Activated CD8-positive, alpha-beta memory T cell treated with anti-CD3 and anti-CD28 coated beads, Interleukin-2, amount 50 U/mL, for 1 hour (primary cell): Measurements from ENCODE around the gene NANOS3.

Experiments used
- DNase-seq: peaks from one replicate; pipeline ENCODE4 v3.0.0-alpha.2; 2020; ENCODE audit errors: extremely low read depth

The NANOS3 gene

DNA sequence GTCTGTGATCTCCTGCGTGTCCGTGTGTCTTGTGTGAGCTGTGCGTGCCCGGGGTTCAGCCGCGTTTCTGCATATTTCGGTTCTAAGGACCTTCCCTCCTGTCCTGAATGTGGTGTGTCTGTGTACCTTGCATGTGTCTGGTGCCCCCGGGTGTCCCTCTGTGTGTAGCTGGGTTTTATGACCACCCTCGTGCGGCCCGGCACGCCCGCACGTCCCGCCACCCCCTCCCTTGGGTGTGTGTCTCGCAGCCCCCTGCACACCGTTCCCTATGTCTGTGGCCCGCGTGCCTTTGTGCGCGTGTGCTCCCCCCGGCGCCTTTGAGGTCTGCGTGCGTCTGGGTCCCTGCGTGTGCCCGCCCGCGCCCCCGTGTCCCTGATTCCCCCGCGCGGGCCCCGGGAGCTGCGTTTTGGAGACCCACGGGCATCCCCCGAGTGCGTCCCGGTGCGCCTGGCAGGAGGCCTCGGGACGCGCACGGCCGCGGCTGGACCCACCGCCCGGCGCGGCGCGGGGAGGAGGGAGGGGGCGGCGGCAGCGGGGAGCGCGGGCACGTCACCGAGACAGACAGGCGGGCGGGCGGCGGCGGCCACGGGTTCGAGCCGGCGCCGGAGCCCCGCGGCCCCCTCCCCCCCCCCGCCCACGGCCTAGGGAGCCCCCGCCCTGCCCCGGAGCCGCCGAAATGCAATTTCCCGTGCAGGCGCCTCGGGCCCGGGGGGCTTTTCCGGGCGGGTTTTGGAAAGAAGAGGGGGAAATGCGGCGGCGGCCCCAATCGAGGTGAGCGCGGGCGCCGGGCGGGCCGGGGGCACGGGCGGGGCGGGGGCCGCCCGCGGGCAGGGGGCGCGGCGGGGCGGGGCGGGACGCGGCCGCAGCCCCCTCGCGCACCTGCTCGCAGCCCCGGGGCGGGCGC is 12.0 kb upstream of the NANOS3 start:
- DNase-seq: no peak

DNA sequence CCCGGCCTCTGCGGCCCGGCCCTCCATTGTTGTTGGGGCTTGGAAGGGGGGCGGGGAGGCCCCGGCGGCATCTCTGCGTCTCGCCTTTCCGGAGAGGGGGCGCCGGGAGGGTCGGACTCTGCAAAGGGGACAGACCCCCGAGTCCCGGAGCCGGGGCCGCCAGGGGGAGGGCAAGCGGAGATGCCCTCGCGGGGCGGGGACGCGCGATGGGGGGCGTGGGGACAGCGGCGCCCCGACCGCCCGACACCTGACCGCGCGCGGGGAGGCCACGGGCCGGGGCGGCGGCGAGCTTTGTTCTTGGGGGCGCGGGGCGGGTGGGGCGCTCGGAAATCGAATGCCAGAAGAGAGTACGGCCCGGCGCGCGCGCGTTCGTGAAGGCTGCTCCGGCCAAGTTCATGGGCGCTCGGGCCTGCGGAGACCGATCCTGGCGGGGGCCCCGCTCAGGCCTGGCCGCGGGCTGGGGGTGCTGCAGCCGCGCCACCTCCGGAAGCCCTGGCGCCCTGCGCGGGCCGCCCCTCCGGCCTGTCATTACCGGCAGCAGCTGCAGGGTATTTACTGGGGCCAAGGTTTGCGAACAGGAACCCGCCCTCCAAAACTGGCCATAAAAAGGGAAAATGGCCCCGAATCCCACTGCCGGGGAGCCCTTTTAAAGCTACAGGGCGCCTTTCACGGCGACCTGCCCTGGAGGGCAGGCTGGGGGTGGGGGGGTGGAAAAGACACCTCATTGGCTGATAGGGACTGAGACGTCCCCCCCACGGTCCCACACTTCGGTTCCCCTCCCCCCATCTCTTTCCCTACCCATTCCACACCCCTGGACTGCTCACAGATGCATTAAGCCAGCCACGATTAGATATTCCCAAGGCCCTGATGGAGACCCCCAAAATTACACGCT is 11.1 kb upstream of the NANOS3 start:
- no peak for DNase-seq

DNA sequence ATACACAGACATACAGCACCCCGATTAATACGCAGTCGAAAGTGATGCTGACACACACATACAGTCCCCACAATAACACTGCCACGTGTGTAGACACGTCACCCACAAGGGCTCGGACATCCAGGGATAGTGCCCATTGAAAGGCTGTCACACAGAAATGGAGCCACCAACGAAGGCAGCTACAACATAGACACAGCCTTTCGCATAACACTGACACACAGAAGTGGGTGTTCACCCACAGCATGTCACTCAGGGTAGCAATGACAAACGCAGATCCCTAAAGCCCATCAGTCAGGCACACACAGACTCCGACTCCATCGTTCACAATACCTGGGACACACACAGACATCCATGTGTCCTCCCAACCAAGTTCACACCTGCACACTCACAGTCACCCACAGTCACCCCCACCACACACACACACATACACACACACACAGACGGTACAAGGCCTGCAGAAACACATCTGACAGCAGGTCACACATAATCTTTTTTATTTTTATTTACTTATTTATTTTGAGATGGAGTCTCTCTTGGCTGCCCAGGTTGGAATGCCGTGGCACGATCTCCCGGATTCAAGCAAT is 10.4 kb upstream of the NANOS3 start:
- no peak for DNase-seq

DNA sequence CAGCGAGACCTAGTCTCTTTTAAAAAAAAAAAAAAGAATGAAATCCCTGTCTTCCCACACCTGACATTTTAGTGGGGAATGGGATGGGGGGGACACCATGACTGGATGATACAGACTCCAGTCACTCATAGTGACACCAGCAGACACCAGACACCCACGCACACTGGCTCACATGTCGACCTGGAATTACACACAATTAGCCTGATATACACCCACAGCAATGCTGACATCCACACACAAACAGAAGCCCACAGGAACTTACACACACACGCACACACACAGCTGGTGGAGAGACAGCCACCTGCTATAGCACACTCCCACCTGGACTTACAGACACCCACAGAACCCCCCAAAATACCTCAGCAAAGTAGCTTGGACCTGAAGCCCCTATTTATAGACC is 8.3 kb upstream of the NANOS3 start:
- DNase-seq: no peak

DNA sequence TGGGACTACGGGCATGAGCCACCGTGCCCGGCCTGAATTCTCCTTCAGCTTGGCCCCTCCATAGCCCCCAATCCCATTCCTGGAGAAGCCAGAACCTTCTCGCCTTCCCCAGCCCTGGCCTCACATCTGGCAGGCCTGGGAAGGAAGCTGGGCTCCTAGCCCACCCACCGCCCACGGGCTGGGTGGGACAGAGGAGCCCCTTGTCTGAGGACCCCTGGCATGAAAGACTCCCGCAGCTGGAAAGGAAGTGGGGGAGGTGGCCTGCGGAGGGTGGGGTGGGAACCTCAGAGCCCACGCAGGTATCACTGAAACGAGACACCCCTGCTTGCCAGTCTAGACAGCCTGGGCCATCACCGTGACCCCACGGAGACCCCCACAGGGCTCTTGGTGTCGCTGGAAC is 7.7 kb upstream of the NANOS3 start:
- DNase-seq: no peak

DNA sequence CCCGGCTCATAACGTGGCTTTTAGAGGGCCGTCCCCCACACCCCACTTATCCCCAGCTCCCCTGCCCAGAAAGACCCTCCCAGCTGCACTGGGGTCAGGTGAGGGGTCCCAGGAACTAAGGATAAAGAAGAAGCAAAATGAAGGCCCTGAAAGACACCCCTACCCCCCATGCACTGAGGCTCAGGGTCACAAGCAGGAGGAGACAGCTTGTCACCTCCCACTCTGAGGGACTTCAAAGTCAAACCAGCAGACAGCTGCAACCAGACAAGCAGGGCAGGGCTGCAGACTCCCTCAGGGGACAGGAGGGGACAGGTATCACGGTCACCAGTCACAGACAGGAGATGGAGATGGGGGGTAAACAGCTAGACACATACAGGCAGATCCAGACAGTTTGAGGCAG is 6.1 kb upstream of the NANOS3 start:
- no peak for DNase-seq

DNA sequence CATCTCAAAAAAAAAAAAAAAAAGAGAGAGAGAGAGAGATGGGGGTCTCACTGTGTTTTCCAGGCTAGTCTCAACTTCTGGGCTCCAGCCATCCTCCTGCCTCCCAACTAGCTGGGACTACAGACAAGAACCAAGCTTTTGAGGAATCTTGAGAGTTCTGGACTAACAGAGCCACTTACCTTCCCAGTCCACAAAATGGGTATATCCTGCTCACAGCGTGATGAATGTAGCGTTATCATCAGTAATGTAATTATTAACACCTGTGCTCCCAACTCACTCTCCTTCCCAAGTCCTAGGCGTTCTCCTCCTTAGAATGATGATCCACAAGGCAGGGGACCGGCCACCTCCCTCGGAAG is 4.6 kb upstream of the NANOS3 start:
- no peak for DNase-seq

DNA sequence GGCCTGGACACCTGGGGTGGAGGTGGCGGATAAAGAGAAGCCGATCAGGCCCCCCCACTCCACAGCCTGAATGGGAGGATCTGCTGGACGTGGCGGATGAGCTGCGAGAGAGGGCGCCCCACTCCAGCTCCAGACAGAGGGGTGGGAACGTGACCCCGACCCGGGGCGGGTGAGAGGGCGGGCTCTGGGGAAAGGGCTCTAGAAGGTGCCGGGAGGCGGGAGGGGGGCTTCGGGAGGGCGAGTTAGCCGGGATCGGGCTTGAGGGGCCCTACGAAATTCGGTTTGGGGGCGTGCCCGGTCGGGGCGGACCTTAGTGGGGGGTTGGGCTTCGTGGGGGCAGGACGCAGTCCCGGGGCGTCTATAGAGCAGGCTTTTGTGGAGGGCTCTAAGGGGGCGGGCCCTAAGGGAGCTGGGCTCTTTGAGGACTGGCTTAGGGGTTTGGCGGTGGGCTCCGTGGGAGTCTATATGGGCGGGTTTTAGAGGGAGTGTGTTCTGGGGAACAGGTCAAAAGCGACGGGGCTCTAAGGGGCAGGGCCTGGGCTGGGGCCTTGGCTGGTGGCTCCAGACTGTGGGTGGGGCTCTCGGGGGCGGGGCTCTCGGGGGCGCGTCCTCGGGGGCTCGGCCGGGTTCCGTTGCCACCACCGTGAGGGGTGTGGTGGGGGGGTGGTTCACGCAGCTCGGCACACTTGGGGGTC is 4.1 kb upstream of the NANOS3 start:
- no peak for DNase-seq

DNA sequence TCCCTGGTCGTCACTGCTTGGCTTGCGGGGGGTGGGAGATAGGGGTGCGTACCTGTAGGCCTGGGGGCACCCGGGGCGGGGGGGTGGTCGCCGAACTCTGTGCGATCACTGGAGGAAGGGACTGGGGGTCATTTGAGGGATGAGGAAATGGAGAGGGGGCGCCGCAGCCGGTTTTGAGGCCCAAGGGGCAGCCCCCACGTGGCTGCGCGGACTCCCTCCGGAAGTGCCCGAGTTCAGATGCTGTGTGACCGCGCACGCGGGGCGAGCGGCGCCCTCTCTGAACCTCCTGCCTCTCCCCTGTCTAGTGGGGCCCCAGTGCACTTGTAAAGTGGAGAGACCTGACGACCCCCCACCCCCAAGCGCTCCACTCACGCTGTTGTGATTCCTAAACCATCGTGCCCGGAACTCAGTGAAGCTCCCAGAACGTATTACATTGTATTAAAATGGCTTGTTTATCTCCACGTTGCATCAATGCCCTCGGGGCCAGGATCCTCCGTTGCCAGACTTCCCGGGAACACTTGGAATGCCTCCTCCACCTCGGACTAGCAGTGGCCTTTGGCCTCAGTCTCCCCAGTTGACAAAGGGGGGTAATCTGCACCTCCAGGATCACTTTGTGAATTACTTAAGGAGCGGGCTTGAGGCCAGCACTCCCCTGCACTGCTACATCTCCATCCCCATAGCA is 3.0 kb upstream of the NANOS3 start:
- no peak for DNase-seq

DNA sequence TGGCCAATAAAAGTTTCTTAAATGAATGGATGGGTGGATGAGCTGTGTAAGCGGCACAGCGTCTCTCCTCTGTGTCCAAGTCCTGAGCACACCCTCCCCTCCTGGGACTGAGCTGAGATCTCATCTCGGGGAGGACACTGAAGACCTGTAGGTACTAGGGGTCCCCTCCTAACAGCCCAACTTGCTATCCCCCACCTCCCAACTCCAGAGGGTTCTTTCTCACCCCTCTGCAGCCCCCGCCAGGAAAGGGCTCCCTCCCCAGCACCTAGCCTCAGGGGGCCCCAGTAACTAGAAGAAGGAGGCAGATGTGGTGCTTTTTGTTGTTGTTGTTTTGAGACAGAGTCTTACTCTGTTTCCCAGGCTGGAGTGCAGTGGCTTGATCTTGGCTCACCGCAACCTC is 1.1 kb upstream of the NANOS3 start:
- DNase-seq: no peak

DNA sequence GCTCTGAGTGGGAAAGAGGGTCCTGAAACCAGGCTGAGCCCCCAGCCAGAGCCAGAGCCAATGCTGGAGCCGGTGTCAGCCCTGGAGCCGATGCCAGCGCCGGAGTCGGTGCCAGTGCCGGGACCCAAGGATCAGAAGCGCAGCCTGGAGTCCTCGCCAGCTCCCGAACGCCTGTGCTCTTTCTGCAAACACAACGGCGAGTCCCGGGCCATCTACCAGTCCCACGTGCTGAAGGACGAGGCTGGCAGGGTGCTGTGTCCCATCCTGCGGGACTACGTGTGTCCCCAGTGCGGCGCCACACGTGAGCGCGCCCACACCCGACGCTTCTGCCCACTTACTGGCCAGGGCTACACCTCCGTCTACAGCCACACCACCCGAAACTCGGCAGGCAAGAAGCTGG is 369 bp downstream of the NANOS3 start:
- DNase-seq: no peak

DNA sequence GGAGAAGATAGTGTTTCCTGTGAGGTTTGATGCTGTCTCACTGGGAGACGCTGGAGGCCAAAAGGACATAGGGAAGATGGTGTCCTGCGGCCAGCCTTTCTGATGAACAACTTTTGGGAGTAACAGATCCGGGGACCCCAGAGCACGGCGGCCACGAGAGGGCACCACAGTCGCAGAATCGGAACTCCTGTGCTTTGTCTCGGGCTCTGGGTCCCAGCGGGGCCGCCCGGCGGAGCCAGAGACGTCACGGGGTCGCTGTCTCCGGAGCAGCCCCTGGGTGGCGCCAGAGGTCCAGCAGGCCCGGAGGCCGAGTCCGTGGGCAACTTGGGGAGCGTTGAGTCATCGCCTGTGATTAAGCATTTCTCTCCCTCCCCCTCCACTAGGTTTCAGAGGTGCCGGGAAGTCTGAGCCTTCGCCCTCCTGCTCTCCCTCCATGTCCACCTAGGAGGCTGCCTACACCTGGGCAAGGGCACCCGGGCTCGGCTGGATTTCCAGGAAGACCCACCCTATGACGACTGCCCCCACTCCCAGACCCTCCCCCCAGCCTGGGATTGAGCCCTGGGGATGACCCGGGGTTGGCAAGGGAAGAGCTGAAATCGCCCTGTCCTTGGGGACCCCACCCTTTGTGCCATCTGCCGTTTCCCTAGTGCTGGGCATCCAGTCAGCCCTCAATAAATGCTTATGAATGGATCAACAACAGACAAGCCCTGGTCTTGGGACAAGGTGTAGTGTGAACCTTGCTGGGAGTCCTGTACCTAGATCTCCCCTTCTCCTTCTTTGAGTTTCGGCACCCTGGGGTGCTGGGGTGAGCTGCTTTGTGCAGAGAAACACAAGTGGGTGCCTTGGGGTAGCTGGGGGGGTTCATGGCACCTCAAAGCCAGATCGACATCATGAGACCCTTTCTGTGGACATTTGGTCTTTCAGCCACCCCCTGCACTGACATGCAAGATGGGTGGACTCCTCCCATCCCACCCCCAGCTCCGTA is 3.4 kb downstream of the NANOS3 start:
- DNase-seq: peak; percentile 87

DNA sequence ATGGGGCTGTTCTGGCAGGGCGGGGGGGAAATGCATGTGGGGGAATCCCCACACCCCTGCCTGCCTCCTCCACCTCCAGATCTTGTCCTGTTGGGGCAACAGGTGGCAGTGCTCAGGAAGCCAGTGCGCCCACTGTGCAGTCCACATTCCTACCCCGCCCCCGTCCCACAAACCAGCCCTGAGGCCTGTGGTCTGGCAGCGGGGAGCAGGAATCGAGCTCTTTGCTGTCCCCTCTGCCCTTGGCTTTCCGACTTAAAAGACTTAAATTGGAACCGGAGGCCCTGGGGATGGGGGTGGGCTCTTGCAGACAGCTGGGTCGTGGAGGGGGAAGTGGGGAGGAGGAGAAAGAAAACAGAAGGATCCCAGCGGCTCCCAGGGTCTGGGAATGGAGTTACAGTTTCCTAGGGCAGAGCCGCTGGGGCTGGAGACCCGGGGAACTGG is 4.3 kb downstream of the NANOS3 start:
- no peak for DNase-seq

DNA sequence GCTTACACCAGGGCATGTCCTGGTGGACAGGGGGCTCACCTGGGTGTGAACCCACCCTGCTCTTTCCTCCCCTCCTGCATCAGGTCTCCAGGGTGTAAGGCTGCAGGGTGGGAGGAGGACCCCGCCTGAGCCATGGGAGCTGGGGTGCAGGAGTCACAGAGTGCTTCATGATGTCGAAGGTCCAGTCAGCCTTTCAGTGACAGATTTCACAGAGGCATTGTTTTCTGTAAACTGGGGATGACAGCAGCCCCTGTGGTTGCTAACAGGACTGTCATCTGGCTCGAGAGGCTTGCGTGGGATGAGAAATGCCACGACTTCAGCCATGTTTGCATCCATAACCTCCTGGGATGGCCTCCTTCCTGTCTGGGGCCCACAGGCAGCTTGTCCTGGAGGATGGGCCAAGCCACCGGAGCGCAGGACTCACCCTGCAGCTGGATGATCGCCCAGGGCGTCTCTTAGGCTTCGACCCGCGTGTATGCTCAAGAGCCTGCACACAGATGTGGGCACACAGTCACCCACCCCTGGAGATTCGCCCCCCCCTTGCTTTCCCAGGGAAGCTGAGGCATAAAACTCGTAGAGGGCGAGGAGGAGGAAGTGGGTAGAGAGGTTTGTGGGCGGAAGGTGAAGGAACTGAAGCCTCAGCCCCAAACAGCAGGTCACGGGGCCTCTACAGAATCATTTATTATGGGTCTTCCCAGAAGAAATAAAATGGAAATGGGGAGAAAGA is 4.9 kb downstream of the NANOS3 start:
- DNase-seq: no peak

DNA sequence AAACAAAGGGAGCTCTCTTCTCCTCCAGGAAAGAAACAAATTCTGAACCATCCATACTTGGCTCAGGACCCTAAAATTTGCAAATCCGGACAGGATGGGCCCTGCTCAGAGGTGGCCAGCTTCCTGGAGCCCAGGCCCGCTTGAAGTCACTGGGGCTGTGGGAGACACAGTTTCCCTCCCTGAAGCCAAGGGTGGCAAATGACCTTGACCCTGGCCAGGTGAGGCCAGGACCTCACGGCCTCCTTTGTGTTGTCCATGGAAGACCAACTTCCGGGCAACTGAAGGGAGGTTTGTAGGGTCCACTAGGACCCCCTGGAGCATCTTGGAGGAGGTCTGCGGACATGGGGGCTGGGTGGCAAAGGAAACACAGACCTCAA is 5.5 kb downstream of the NANOS3 start:
- no peak for DNase-seq

DNA sequence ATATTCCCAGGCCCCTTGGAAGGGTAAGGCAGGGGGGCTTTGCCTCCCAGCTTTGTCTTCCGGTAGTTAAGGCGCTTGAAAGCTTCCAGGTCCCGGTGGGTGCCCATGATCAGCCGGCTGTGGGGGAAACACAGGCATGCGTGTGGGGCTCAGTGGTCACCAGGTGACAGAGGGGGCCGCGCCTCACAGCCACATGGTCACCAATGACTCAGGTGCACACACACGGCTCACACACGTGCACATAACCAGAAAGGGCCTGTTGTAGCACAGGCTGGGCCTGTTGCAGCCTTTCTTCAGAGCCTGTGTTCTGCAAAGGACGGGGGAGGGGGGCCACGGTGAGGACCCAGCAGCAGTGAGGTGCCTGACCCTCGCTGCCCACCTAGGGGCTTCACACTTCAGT is 5.9 kb downstream of the NANOS3 start:
- DNase-seq: no peak

DNA sequence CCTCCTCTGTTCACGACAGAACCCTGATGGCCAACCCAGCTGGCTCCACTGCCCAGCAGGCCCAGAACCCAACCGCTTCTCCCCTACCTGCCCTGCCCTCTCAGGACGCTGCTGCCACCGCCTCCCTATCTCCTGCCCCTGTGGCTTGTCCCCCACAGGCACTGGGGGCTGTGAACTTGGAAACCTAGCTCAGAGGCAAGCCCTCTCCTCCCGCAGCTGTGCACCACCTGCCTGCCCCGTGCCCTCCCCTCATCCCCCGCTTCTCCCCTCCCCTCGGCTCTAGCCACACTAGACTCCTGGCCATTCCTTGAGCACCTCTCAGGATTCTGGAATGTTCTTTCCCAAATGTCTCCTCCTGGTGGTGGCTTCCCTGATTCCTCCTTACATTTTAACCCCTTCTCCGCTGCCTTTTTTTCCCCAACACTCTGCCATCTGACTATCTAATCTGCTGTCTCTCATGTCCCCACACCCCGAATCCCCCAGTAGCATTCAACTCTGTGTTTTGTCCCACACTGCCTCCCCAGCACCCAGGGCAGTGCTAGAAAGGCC is 6.7 kb downstream of the NANOS3 start:
- no peak for DNase-seq

DNA sequence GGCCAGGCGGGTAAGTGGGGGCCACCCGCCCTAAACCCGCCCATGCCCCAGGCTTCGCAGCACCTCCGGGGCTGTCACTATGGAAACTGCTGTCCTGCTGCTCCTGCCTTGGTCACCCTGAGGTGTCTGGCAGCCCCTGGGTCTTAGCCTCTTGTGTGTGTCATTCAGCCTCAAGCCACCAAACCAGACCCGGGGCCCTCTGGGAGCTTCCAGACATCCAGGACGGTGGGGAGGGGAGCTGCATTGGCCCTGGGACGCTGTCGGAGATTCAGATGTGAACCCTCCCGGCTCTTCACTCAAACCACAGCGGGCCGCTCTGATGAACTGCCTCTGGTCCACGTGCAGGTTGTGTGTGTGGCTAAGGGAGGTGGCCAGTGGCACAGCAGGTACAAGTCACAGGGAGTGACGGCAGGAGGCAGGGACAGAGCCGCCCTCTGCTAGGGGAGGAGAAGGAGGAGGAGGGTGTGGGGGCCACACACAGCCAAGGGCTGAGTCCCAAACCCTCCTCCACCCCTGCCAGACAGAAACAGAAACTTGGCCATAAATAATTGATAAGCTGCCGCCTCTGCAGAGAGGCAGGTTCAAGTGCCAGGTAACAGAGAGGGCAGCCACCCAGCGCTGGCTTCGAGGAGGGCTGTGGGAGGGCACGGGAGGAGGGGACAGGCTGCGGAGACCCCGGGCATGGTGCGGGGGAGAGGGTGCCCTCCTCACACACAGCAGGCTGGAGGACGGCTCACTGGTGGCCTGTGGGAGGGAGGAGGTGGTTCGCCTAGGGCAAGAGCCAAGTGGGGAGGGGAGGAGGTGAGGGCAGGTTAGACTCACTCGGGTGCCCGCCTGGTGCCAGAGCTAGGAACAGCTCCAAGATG is 8.0 kb downstream of the NANOS3 start:
- DNase-seq: no peak
